ENCODE results near the gene CTDSPL. TPM values are rescaled to one million over a fixed set of nuclear protein-coding genes. Genes with fewer than 3 reads are reported as not detected.

CTDSPL gene
- total and polyA plus RNA-seq, 11 donors, result 9.2 to 54.6 (median 36.0) TPM

- intact Hi-C loops (cut with DNase I), result no loop called here
- peak overlapping the region in 1 of 12 donors; percentile 59 for H3K27ac ChIP-seq
- H3K4me1 ChIP-seq, result peaks cover 0 to 80% (median 50%) of the 10 kb centered on the region in 12 donors
- DNase-seq (no peak), ATAC-seq (no peak)
- WGBS, 4 donors, result 78 to 100% (median 91%) methylated on average over 2 of the region's 2 CpGs
- TF ChIP-seq CTCF (IDR thresholded peaks at IDR 0.05), result no peak
- no peak for TF ChIP-seq POLR2A (IDR thresholded peaks at IDR 0.05)
- no peaks in the 10 kb centered on the region for H3K36me3 ChIP-seq
- H3K4me3 ChIP-seq, result no peak overlapping the region
- no peaks in the 10 kb centered on the region for H3K27me3 ChIP-seq
- no peaks in the 10 kb centered on the region for H3K9me3 ChIP-seq
Measured at GRCh38 chr3:37903320-37903719, 41.6 kb downstream of the CTDSPL start.

- no peak for TF ChIP-seq CTCF (IDR thresholded peaks at IDR 0.05)
- TF ChIP-seq POLR2A (IDR thresholded peaks at IDR 0.05), result no peak
- H3K36me3 ChIP-seq, result no peaks in the 10 kb centered on the region
- peaks cover 0 to 76% (median 47%) of the 10 kb centered on the region in 12 donors for H3K4me1 ChIP-seq
- intact Hi-C loops (cut with DNase I), result no loop called here
- no peak overlapping the region for H3K4me3 ChIP-seq
- DNase-seq, result no peak
- no peaks in the 10 kb centered on the region for H3K9me3 ChIP-seq
- WGBS, 4 donors, result 92 to 100% (median 95%) methylated on average over 3 of the region's 3 CpGs
- H3K27me3 ChIP-seq, result no peaks in the 10 kb centered on the region
- H3K27ac ChIP-seq, result peak overlapping the region in 1 of 12 donors; percentile 59
- no peak for ATAC-seq
Measured at GRCh38 chr3:37903734-37904133, 42.1 kb downstream of the CTDSPL start.

- no peaks in the 10 kb centered on the region for H3K9me3 ChIP-seq
- no peaks in the 10 kb centered on the region for H3K36me3 ChIP-seq
- H3K27ac ChIP-seq, result peak overlapping the region in 7 of 12 donors; percentile 13 to 88 (median 59)
- no peak overlapping the region for H3K4me3 ChIP-seq
- TF ChIP-seq CTCF (IDR thresholded peaks at IDR 0.05) (no peak), POLR2A (IDR thresholded peaks at IDR 0.05) (no peak)
- DNase-seq (no peak), ATAC-seq (peak in 3 of 4 donors; percentile 23 to 63 (median 29))
- 32 to 68% (median 52%) methylated on average over 1 of the region's 1 CpG for WGBS, 4 donors
- H3K27me3 ChIP-seq, result no peaks in the 10 kb centered on the region
- intact Hi-C loops (cut with DNase I), result no loop called here
- H3K4me1 ChIP-seq, result peaks cover 0 to 73% (median 47%) of the 10 kb centered on the region in 12 donors
Measured at GRCh38 chr3:37904601-37905000, 42.9 kb downstream of the CTDSPL start.

GRCh38 chr3:37905346-37905745 is 43.7 kb downstream of the CTDSPL start:
- H3K4me1 ChIP-seq, result peaks cover 0 to 70% (median 47%) of the 10 kb centered on the region in 12 donors
- 16 to 27% (median 17%) methylated on average over 1 of the region's 1 CpG for WGBS, 4 donors
- TF ChIP-seq CTCF (IDR thresholded peaks at IDR 0.05), result no peak
- no peak for TF ChIP-seq POLR2A (IDR thresholded peaks at IDR 0.05)
- no peak overlapping the region for H3K4me3 ChIP-seq
- DNase-seq, result no peak
- H3K9me3 ChIP-seq, result no peaks in the 10 kb centered on the region
- no peak for ATAC-seq
- intact Hi-C loops (cut with DNase I), result no loop called here
- no peaks in the 10 kb centered on the region for H3K27me3 ChIP-seq
- H3K27ac ChIP-seq, result peak overlapping the region in 11 of 12 donors; percentile 27 to 88 (median 56)
- H3K36me3 ChIP-seq, result no peaks in the 10 kb centered on the region
